HK-2 (cell line): Measurements from ENCODE around the gene ERC1.

Experiments
- DNase-seq: peaks from one replicate; pipeline ENCODE4 v3.0.0-alpha.2; 2018; ENCODE audit not compliant: unreplicated experiment

ERC1 gene

GRCh38 chr12:1391722-1392121 is 400.7 kb downstream of the ERC1 start:
- DNase-seq = no peak

GRCh38 chr12:1395421-1395955 is 404.5 kb downstream of the ERC1 start:
- no peak for DNase-seq

- no peak for DNase-seq
Observed at GRCh38 chr12:1398673-1399072, 407.6 kb downstream of the ERC1 start.

GRCh38 chr12:1401891-1402290 is 410.9 kb downstream of the ERC1 start:
- no peak for DNase-seq

GRCh38 chr12:1403417-1403816 is 412.4 kb downstream of the ERC1 start:
- no peak for DNase-seq

- no peak for DNase-seq
Observed at GRCh38 chr12:1405619-1406018, 414.6 kb downstream of the ERC1 start.

GRCh38 chr12:1410794-1411193 is 419.8 kb downstream of the ERC1 start:
- DNase-seq = no peak

GRCh38 chr12:1413930-1414329 is 422.9 kb downstream of the ERC1 start:
- DNase-seq = no peak

GRCh38 chr12:1418144-1418543 is 427.1 kb downstream of the ERC1 start:
- DNase-seq = no peak

GRCh38 chr12:1419849-1420371 is 428.9 kb downstream of the ERC1 start:
- DNase-seq = no peak

GRCh38 chr12:1421091-1421846 is 430.2 kb downstream of the ERC1 start:
- no peak for DNase-seq

GRCh38 chr12:1422604-1423315 is 431.7 kb downstream of the ERC1 start:
- DNase-seq = no peak

- no peak for DNase-seq
Observed at GRCh38 chr12:1424674-1425395, 433.8 kb downstream of the ERC1 start.

- no peak for DNase-seq
Observed at GRCh38 chr12:1425396-1425729, 434.3 kb downstream of the ERC1 start.

GRCh38 chr12:1428671-1429070 is 437.6 kb downstream of the ERC1 start:
- no peak for DNase-seq

GRCh38 chr12:1429980-1430379 is 439.0 kb downstream of the ERC1 start:
- no peak for DNase-seq

GRCh38 chr12:1434296-1434955 is 443.4 kb downstream of the ERC1 start:
- DNase-seq = no peak

- no peak for DNase-seq
Observed at GRCh38 chr12:1435044-1435443, 444.0 kb downstream of the ERC1 start.

GRCh38 chr12:1435456-1435855 is 444.4 kb downstream of the ERC1 start:
- no peak for DNase-seq

GRCh38 chr12:1436015-1436414 is 445.0 kb downstream of the ERC1 start:
- DNase-seq = no peak

GRCh38 chr12:1436981-1437380 is 446.0 kb downstream of the ERC1 start:
- DNase-seq = no peak

- no peak for DNase-seq
Observed at GRCh38 chr12:1439201-1439600, 448.2 kb downstream of the ERC1 start.
